Hematopoietic multipotent progenitor cell treated with erythropoietin and hydrocortisone succinate and interleukin-3 and kit ligand, for 8 days (in vitro differentiated cells): ENCODE data around the gene MAGI2.
"Not testable (repeated sequence)": the region's sequence is repeated elsewhere in the genome, so short reads cannot be mapped to it uniquely, and the experiment has no call there.

Experiments used
- DNase-seq: peaks from one replicate; pipeline ENCODE4 v3.0.0-alpha.2; 2015

MAGI2 gene

GRCh38 chr7:78317371-78317770 is 1136.1 kb downstream of the MAGI2 start:
- DNase-seq, result no peak

GRCh38 chr7:78316110-78316509 is 1137.4 kb downstream of the MAGI2 start:
- DNase-seq, result no peak

- DNase-seq, result no peak
These were observed 1138.3 kb downstream of the MAGI2 start for GRCh38 chr7:78315119-78315518.

DNA sequence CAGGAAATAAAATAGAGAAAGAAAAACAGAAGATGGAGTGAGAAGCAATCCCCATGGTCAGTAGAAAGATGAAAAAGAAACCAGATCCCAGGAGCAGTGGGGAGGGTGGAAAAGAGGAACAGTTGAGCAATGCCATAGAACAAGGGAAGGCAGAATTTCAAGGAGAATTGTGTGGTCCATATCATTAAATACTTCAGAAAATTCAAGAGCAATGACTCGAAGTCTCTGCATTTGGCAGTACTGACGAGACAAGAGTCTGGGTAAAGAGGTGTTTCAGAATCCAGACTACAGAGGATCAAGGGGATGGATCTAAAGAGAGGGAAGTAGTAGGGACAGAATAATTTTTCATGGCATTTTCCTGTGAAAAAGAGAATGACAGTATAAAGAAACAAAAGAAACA is 1142.3 kb downstream of the MAGI2 start:
- DNase-seq, result no peak

DNA sequence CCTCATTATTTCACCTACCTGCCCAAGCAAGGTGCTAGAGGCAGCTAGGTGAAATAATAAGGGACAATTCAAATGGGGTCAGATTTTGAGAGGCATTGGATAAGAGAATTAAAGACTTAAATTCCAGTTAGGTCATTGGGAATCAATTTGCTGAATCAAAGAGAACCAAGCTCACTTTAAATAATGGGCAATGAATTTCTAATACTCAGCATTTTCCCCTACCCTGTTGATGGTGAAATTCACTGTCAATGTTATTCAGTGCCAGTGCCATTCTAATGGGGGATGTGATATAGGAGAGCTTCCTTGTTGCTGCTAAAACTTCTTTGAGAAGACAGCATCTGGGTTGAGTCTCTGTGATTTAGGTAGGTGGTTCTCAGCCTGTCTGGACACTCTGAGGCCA is 1145.6 kb downstream of the MAGI2 start:
- DNase-seq, result no peak

DNA sequence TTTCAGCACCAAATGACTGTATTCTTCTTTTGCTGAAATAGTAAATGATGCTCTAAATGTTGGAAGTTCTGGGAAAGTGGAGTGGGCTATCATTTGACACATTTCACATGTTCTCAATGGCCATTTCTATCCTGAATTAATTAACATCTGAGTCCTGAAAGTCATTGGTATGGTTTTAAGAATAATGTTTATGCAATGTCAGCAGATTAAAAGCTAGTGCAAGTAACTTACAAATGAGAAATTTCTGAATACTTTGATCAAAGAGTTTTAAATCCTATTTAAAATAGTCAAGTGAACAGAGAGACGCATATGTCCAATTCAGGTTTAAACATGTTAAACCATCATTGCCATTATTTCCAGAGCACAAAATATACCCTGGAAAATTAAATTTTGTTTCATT is 1146.8 kb downstream of the MAGI2 start:
- no peak for DNase-seq

DNA sequence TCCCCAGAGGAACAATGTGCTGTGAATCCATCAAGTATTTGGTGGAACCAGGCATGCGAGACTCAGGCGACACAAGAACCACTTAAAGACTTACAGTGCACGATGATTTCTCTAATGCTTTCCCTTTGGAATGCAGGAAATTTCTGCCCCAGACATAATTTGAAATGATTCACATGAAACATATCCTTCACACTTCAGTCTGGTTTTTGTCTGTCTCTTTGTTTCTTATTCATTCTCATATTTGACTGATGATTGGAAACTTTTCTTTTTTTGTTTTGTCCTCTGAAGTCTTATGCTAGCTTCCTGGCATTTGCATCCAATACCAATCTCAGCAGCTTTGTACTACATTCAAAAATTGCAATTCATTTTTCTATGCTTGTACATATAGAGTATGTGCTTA is 1152.1 kb downstream of the MAGI2 start:
- DNase-seq, result no peak

DNA sequence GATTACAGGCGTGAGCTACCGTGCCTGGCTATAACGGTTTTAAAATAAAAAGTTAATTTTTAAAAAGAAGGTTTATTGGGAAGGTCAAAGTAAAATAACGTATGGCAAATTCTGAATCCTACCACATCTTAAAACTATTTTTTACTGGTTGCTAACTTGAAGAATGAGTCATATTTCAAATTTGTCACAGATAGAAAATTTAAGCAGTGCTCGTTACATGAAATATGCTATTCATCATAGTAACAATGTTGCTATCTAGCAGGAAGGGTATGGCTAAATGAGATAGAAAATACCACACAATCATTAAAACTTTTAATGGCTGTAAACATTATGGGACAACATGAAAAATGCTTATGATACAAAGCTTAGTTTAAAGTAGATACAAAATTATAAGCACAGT is 1154.4 kb downstream of the MAGI2 start:
- DNase-seq, result no peak

DNA sequence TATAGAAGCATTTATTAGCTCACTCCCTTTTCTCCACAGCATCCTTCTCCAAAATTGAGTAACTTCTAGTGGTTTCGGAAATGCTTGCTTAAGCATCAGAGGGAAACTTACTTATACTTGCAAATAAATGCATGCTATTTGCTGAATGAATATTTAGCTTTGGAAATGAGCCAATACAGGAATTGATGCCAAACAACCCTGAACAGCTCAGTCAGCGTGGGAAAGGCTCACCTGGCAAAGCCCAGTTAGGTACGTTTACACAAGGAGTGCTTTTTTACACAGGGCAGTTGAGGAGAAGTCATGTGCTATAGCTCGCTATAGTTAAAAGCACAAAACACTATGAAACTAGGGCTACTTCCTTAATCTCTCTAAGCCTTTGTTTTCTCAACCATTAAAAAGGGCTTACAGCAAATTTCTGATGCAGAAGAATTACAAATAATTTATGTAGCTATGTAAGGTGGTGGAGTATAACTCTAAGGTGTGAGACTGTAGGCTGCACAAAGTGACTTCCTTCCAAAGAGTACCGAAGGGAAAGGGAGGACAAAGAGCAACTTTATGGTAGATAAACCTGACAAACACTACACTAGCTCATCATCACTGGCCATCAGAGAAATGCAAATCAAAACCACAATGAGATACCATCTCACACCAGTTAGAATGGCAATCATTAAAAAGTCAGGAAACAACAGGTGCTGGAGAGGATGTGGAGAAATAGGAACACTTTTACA is 1156.7 kb downstream of the MAGI2 start:
- no peak for DNase-seq

DNA sequence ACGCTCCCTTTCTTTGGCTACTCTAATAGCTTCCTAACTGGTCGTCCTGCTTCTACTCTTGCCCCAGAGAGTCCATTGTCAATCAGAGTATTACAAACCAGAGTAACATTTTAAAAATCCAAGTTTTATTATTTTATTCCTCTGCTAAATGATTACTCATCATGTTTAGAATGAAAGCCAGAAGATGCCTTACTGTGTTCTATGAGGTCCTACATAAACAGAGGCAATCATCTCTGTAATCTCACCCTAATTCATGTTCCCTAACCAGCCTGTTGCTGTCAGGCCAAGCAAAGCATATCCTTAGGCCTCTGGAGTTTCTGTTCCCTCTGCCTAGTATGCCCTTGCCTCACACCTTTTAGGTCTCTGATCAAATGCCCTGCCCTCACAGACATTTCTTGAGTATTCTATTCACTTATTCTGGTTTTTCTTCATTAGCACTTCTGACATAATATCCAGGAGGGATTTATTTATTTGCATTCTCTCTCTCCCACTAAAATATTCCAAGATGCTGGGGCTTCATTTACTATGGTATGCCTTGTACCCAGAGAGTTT is 1157.3 kb downstream of the MAGI2 start:
- DNase-seq, result no peak

DNA sequence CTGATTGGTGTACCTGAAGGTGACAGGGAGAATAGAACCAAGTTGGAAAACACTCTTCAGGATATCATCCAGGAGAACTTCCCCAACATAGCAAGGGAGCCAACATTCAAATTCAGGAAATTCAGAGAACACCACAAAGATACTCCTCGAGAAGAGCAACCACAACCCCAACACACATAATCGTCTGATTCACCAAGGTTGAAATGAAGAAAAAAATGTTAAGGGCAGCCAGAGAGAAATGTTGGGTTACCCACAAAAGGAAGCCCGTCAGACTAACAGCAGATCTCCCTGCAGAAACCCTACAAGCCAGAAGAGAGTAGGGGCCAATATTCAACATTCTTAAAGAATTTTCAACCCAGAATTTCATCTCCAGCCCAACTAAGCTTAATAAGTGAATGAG is 1164.0 kb downstream of the MAGI2 start:
- DNase-seq, result not testable (repeated sequence)

GRCh38 chr7:78284945-78285344 is 1168.5 kb downstream of the MAGI2 start:
- DNase-seq, result no peak

- no peak for DNase-seq
These were observed 1173.2 kb downstream of the MAGI2 start for GRCh38 chr7:78280276-78280675.

DNA sequence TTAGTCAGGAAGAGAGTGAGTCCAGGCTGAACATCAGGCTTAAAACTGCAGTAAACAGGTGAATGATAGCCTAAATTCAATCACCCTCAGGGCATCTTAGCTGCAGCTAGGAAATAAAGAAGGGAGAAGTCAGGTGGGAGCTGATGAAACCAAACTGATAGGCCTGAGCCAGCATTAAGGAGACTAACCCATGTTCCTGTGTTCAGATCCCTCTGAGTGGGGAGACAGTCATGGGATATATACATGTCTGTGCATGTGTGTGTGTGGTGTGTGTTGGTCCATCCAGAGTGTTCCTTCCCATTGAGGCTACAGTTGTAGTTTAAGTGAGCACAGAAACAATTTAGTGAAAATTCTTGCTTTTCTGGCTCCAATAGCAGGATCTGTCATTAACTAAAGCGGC is 1174.0 kb downstream of the MAGI2 start:
- no peak for DNase-seq

DNA sequence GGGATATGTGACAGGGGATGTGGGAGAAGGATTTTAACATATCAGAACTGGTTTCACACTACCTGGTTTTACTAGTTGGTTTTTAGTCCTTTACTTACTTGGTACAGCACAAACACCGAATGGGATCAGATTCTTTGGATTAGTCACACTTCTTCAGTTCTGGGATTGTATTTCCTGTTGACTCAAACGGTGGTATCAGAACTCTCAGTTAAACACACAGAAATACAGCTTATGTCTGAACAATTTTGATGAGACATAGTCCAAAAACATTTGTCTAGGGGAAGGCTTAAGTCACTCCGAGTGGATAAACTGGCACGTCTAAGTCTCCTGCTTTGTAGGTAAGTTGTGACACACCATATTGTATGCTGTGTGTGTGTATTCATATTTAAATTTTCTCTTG is 1174.4 kb downstream of the MAGI2 start:
- no peak for DNase-seq

DNA sequence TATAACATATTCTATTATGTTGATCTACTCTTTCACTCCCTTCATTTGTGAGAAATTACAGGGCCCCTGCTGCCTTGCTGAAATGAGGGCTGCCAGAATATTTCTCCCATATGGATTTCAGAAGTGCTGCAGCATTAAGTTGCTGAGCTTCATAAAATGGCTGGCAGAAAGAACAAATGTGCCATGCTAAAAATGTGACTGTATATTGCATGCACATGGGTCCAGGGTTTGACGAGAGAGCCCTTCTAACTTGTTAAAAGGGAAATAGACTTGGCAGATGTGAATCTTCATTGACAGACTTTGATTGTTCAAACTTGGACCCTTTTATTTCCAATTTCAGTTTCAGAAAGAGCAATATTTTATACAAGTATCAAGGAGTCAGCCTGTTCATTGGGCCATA is 1186.3 kb downstream of the MAGI2 start:
- DNase-seq, result no peak

- no peak for DNase-seq
These were observed 1188.0 kb downstream of the MAGI2 start for GRCh38 chr7:78265486-78265885.

GRCh38 chr7:78265071-78265470 is 1188.4 kb downstream of the MAGI2 start:
- DNase-seq, result no peak

DNA sequence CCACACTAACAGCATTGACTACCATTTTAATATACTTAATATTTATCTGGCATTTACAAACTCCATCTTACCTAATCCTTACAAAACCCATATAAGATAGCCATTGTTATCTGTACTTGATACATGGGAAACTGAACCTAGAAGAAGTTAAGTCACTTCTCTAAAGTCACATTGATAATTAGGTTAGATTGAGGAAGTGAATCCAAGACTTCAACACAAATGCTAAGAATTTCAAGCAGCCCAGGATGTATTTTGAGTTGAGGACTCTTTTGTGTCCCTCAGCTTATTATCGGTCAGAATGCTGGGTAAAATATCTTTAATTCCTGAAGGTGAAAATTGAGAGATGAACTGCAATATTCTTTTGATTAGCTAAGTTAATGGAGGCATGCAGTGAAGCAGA is 1189.4 kb downstream of the MAGI2 start:
- no peak for DNase-seq

GRCh38 chr7:78261739-78262138 is 1191.7 kb downstream of the MAGI2 start:
- no peak for DNase-seq

DNA sequence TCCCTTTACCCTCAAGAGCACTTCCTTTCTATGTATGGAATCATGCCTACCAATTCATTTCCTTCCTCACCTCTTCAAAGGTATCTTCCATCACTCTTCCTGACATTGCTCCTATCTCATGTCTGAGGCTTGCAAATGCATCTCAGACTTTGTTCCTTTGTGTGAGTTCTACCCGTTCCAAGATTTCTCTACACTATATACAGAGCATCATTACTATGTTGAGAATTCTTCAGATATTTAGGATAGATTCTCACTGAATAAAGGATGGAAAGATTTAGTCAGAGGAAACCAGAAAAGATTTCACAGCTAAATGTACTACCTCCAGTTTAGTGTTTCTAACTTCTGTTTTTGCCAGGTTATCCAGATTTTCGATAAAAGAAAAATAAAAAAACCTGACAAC is 1192.2 kb downstream of the MAGI2 start:
- DNase-seq, result no peak

- DNase-seq, result no peak
These were observed 1192.6 kb downstream of the MAGI2 start for GRCh38 chr7:78260826-78261225.

GRCh38 chr7:78254726-78255055 is 1198.8 kb downstream of the MAGI2 start:
- DNase-seq, result no peak

DNA sequence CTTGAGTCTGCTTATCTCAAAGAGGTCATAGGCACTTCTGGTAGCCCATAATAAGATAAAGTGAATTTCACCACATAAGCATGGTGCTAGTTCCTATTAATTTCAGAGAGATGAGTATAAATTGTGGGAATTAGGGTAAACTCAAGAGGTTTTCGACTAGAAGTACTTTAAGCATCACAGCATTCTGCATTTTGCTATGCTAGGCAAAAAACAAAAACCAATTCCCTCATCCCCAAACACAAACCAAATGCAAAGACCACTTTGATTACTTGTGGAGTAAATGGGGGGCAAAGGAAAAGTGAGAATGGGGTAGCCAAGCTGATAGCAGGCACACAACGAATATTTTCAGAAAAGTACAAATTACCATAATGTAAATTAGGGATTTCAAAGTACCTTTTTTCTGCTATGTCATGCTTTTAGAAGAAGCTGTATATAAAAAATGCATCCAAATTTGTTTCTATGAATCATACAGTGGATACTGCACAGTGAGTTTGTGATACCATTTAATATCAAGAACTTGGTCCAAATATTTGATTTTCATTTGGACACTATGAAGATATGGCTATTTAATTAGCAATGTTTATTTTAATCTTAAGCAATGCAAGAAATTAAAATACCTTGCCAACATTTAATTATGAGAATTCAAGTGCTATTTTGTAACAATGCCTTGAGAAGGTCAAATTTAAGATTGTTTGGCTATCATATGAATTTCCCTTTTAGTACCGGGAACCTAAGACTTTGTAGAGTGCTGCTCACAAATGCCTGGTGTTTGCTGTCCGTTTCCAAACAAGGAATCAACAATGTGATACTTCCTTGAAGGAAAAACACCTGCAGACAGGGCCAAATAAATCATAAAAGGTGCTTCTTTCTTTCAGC is 1199.4 kb downstream of the MAGI2 start:
- DNase-seq, result no peak
